Fibroblast of the aortic adventitia (primary cell): ENCODE results near the gene AFF4. TPM values are rescaled to one million over a fixed set of nuclear protein-coding genes. Genes with fewer than 3 reads are reported as not detected.

Experiments
- DNase-seq: peaks from one replicate; pipeline ENCODE4 v3.0.0-alpha.2; 2010; ENCODE audit warnings: low read depth
- H3K4me3 ChIP-seq: 2 replicates; pipeline ENCODE4 v1.5.1; 2011; ENCODE audit warnings: low read depth, mild to moderate bottlenecking, control low read depth, low read length, moderate library complexity
- total RNA-seq: library from RNA; depleted of rRNA; stranded (reverse); fragments of >200 nt; gene quantifications from 2 replicates; pipeline ENCODE4 v1.2.3, GENCODE V29; 2012; ENCODE audit warnings: low replicate concordance
- TF ChIP-seq, protein P1 (sequence below): IDR thresholded peaks from 2 replicates; pipeline ENCODE4 v1.5.1; 2011; ENCODE audit warnings: mild to moderate bottlenecking, low read length, control low read depth, inconsistent platforms; ENCODE audit not compliant: insufficient read depth

The AFF4 gene
- total RNA-seq, 1 donor: 87.7 TPM

DNA sequence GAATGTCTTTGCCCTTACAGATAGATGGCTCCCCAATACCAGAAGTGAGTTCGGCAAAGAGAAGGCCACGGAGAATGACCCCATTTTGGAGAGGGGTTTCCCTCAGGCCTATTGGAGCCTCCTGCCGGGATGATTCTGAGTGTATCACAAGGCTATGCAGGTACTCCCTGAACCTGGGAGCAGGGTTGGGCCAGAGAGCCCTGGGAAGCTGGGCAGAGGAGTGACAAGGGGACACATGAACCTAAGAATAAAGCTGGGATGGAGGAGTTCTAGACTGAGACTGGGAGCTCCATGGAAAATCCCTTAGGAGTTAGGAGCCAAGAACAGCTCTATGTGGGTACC, 89.5 kb downstream of the AFF4 start:
- DNase-seq: no peak
- TF ChIP-seq, protein P1, sequence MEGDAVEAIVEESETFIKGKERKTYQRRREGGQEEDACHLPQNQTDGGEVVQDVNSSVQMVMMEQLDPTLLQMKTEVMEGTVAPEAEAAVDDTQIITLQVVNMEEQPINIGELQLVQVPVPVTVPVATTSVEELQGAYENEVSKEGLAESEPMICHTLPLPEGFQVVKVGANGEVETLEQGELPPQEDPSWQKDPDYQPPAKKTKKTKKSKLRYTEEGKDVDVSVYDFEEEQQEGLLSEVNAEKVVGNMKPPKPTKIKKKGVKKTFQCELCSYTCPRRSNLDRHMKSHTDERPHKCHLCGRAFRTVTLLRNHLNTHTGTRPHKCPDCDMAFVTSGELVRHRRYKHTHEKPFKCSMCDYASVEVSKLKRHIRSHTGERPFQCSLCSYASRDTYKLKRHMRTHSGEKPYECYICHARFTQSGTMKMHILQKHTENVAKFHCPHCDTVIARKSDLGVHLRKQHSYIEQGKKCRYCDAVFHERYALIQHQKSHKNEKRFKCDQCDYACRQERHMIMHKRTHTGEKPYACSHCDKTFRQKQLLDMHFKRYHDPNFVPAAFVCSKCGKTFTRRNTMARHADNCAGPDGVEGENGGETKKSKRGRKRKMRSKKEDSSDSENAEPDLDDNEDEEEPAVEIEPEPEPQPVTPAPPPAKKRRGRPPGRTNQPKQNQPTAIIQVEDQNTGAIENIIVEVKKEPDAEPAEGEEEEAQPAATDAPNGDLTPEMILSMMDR: no peak
- no peak overlapping the region for H3K4me3 ChIP-seq

DNA sequence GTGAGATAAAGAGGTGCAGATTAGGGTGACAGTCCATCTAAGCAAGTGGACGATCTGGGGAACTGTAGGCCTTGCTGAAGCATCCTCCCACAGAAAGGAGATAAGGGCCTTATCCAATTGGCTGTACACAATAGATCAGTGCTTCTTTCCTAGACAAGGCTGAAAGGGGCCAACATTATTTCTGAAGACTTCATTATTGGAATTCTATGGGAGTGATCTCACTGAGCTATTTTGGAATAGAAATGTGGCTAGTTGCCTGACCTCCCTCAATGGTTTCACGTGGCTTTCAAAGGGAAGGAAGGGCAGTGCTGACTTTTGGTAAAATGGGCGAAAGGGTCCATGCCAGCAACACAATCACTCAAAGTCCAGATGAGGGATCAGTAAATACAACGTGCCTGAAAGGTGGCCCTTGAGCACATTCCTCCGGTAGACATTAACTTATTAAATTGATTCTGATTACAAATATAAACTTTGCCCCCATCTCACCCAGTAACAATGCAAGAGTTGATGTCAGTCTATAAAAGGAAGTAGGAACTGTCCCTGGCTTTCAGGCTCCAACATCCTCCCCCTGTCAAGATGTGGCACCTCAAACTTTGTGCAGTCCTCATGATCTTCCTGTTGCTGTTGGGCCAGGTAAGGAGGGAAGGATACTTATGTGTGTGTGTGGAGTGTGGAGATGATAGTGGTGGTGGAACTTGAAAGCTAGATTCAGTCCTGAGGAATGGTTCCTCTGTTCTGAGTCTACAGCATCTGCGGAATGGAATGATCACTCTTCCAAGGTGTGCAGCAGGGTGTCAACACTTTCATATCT, 90.1 kb downstream of the AFF4 start, which contains the start of gene LEAP2:
Gene LEAP2 (plus strand): TSS at position 550 of the 811 bp plus-strand sequence. CDS start 27 bp downstream, at position 577.
- peak; percentile 62 for DNase-seq
- H3K4me3 ChIP-seq: no peak within 1 kb of the TSS

DNA sequence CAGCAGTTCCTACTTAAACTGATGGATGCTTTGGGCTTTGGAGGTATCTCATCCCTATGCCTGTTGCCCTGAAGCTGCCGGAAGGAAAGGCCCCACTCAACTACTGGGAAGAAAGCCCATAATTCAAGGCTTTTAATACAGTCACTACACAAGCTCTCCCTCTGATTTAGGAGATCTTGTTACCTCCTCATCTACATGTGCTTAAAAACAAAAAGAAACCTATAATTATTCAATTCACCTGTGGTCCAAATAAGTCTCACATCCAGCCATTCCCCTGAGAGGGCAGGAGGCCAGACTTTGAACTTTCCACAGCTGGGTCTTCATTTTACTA, 90.7 kb downstream of the AFF4 start:
- DNase-seq: no peak
- TF ChIP-seq, protein P1: no peak
- H3K4me3 ChIP-seq: no peak overlapping the region

More for the DNA sequence above, 90.1 kb downstream of the AFF4 start, which contains the start of gene LEAP2:
- TF ChIP-seq, protein P1: no peak

DNA sequence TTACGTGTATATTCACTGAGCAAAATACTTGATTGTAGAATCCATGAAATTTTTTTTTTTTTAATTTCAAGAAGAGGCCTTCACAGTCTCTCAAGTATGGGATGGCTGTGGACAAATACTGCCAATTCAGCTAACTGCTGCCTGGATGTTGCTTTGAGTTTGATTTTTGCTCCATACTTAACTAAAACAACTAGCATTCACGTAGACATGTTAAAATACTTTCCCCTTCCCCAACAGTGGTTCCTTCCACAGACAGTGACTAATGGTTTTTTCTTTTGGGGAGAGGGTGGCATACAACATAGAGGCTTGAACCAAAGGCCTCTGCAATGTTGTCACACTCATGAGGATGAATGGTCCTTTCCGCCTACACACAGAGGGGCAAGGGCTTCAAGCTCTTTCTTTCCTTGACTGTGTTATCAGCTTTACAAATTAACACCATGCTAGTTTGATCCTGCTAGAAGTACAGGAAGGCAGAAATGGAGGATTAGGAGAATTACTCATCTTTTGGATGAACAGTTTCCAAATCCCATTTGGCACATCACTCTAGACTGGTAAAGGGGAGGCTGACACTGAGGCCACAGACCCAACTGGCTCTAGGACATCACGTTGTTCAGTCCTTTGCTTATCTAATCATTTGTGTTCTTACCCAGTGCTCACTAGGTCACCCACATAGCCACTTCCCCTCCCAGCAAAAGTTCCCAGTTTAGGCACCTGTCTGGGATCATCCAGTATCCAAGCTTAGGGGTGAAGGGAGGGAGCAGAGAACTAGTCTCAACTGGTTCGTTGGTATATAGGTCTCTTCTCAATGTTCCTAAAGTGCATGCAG, 91.8 kb downstream of the AFF4 start:
- DNase-seq: no peak
- H3K4me3 ChIP-seq: no peak overlapping the region
- TF ChIP-seq, protein P1: no peak

DNA sequence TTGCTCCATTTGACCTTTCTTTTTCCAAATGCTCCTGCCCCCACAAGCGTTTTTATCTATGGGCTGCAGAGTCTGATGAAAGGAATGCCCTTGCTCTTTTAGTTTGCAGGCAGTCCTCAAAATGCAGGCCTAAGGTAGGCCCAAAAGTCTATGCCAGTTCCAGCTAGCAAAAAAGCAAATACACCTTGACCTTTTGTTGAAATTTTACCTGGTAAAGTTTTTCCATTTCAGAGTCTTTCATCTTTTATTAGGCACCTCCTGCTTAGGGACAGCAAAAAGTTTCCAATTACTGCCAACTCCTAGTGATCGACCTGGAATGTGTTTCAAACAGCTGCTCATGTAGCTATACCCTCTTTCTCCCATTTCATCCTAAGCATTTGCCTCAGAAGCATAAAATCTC, 92.6 kb downstream of the AFF4 start:
- H3K4me3 ChIP-seq: no peak overlapping the region
- no peak for DNase-seq
- TF ChIP-seq, protein P1: no peak

DNA sequence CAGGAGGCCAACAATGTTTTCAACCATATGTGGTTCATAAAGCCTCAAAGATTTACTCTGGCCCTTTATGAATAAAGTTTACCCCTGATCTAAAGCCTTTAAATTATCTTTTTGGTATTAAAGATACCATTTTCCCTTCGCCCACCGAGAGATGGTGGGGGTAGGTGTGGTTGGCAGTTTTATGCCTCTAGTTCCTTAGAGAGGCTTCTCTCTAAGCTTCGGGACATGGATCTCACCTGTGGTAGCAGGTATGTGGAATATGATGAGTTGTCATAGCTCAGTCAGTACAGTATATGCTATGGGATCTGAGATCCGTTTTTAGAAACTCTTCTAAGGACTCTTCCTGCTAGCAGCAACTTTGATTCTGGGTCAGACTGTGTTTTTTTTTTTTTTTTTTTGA, 94.7 kb downstream of the AFF4 start:
- TF ChIP-seq, protein P1: no peak
- H3K4me3 ChIP-seq: no peak overlapping the region
- DNase-seq: no peak
